A673 (cell line): Measurements from ENCODE around the gene EPB41L4B.

Source experiments
- CTCF ChIP-seq: fragments of 300-800, 200-600 bp; sonication (generic); conservative IDR thresholded peaks from 2 replicates; pipeline ENCODE4 v1.5.1; 2017; ENCODE audit warnings: low read depth, mild to moderate bottlenecking, antibody characterized with exemption, low read length, moderate library complexity, mixed read lengths
- EZH2 ChIP-seq: fragments of 200-600 bp; sonication (generic); IDR thresholded peaks from 2 replicates; pipeline ENCODE4 v1.6.1; 2017; ENCODE audit warnings: borderline replicate concordance, low read depth, mild to moderate bottlenecking, mixed read lengths, antibody characterized with exemption, low read length; ENCODE audit not compliant: poor library complexity, severe bottlenecking

- TF ChIP-seq CTCF, result no peak
- no peak for TF ChIP-seq EZH2
Observed at GRCh38 chr9:109232449-109233237, 88.2 kb downstream of the EPB41L4B start.
